Measurements from ENCODE around the gene RASEF. TPM values are rescaled to one million over a fixed set of nuclear protein-coding genes. Genes with fewer than 3 reads are reported as not detected.

Gene RASEF
- total and polyA plus RNA-seq, 9 donors, result 0.07 to 15.9 (median 1.0) TPM

- H3K9me3 ChIP-seq, result no peaks in the 10 kb centered on the region
- WGBS, 3 donors, result 56 to 73% (median 59%) methylated on average over 3 of the region's 3 CpGs
- TF ChIP-seq EP300 (IDR thresholded peaks at IDR 0.05), result no peak
- no peak for TF ChIP-seq CTCF (IDR thresholded peaks at IDR 0.05)
- TF ChIP-seq POLR2A (IDR thresholded peaks at IDR 0.05), result no peak
- no peaks in the 10 kb centered on the region for H3K4me1 ChIP-seq (ENCODE audit: insufficient read depth)
- no peak overlapping the region for H3K4me3 ChIP-seq
- no peak overlapping the region for H3K27ac ChIP-seq
- H3K36me3 ChIP-seq, result no peaks in the 10 kb centered on the region
- DNase-seq, result no peak
- intact Hi-C loops (cut with DNase I), result no loop called here
- H3K27me3 ChIP-seq, result no peaks in the 10 kb centered on the region
These were observed 30.8 kb downstream of the RASEF start for GRCh38 chr9:83032065-83032625.

GRCh38 chr9:83030391-83031107 lies 32.4 kb downstream of the RASEF start:
- Histone ChIP-seq H3K4me1 (ENCODE audit: insufficient read depth) (no peaks in the 10 kb centered on the region), H3K27me3 (no peaks in the 10 kb centered on the region), H3K4me3 (no peak overlapping the region), H3K36me3 (no peaks in the 10 kb centered on the region), H3K27ac (no peak overlapping the region), H3K9me3 (no peaks in the 10 kb centered on the region)
- no peak for TF ChIP-seq POLR2A (IDR thresholded peaks at IDR 0.05)
- no peak for TF ChIP-seq CTCF (IDR thresholded peaks at IDR 0.05)
- TF ChIP-seq EP300 (IDR thresholded peaks at IDR 0.05), result no peak
- intact Hi-C loops (cut with DNase I), result no loop called here
- no peak for DNase-seq
- WGBS, 3 donors, result 69 to 76% (median 69%) methylated on average over 6 of the region's 6 CpGs

- intact Hi-C loops (cut with DNase I), result no loop called here
- 91 to 92% (median 92%) methylated on average over 7 of the region's 7 CpGs for WGBS, 3 donors
These were observed 33.3 kb downstream of the RASEF start for GRCh38 chr9:83029531-83030137.

More at GRCh38 chr9:83029531-83030137, 33.3 kb downstream of the RASEF start:
- Histone ChIP-seq H3K36me3 (no peaks in the 10 kb centered on the region), H3K9me3 (no peaks in the 10 kb centered on the region), H3K27ac (no peak overlapping the region), H3K4me1 (ENCODE audit: insufficient read depth) (no peaks in the 10 kb centered on the region), H3K27me3 (no peaks in the 10 kb centered on the region), H3K4me3 (no peak overlapping the region)
- DNase-seq, result no peak
- no peak for TF ChIP-seq POLR2A (IDR thresholded peaks at IDR 0.05)
- TF ChIP-seq EP300 (IDR thresholded peaks at IDR 0.05), result no peak
- no peak for TF ChIP-seq CTCF (IDR thresholded peaks at IDR 0.05)
